HG02759 (cell line): ENCODE measurements around the gene NADSYN1.

Source experiments
- ATAC-seq: cut with Tn5 transposase; IDR thresholded peaks from one replicate; pipeline ENCODE4 v1.9.1; 2021; ENCODE audit warnings: mild to moderate bottlenecking, moderate library complexity; ENCODE audit not compliant: unreplicated experiment

Gene NADSYN1

GRCh38 chr11:71450939-71451338 lies 2.1 kb upstream of the NADSYN1 start:
- ATAC-seq, result no peak

GRCh38 chr11:71451596-71452198 lies 1.3 kb upstream of the NADSYN1 start:
- ATAC-seq, result no peak

- ATAC-seq, result peak; percentile 1
Measured at GRCh38 chr11:71452199-71453036, 585 bp upstream of the NADSYN1 start.

- ATAC-seq, result no peak
Measured at GRCh38 chr11:71453918-71454304, 908 bp downstream of the NADSYN1 start.

- no peak for ATAC-seq
Measured at GRCh38 chr11:71454470-71455113, 1.6 kb downstream of the NADSYN1 start.

GRCh38 chr11:71456294-71456693 lies 3.3 kb downstream of the NADSYN1 start:
- no peak for ATAC-seq

GRCh38 chr11:71456831-71457230 lies 3.8 kb downstream of the NADSYN1 start:
- no peak for ATAC-seq

GRCh38 chr11:71458146-71459070 lies 5.4 kb downstream of the NADSYN1 start:
- no peak for ATAC-seq

GRCh38 chr11:71459076-71459766 lies 6.2 kb downstream of the NADSYN1 start:
- no peak for ATAC-seq

- no peak for ATAC-seq
Measured at GRCh38 chr11:71459767-71460320, 6.8 kb downstream of the NADSYN1 start.

- no peak for ATAC-seq
Measured at GRCh38 chr11:71461696-71462095, 8.7 kb downstream of the NADSYN1 start.

GRCh38 chr11:71462726-71463125 lies 9.7 kb downstream of the NADSYN1 start:
- ATAC-seq, result no peak

GRCh38 chr11:71463331-71464211 lies 10.6 kb downstream of the NADSYN1 start:
- ATAC-seq, result no peak

GRCh38 chr11:71465054-71465453 lies 12.1 kb downstream of the NADSYN1 start:
- ATAC-seq, result no peak

GRCh38 chr11:71466358-71466757 lies 13.4 kb downstream of the NADSYN1 start:
- ATAC-seq, result no peak

- ATAC-seq, result no peak
Measured at GRCh38 chr11:71467164-71467563, 14.2 kb downstream of the NADSYN1 start.

- ATAC-seq, result no peak
Measured at GRCh38 chr11:71470946-71471345, 17.9 kb downstream of the NADSYN1 start.

GRCh38 chr11:71472357-71472885 lies 19.4 kb downstream of the NADSYN1 start:
- no peak for ATAC-seq
